ENCODE data around the gene SULT1B1.

Gene SULT1B1

GRCh38 chr4:69684804-69685203 lies 75.6 kb downstream of the SULT1B1 start:
- DNase-seq, result no peak
